ENCODE data around the gene AHRR.

DNA sequence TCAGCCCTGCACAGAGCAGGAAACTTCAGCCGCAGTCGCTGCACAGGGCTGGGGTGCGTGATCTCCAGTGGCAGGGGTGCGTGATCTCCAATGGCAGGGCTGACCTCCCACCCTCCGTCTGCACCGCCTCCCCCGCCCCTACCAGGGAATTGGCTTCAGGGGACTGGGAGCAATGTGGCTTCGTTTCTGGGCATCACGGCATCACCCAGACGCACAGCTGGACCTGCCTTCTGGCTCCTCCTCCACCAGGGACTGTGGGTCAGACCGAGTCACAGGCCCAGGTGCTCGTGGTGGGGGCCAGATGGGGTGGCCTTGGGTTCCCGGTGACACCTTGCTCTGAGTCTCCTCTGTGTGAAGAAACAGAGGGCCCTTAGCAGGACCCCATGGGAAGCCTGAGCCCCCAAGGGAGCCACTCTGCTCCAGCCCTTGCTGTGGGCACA is 51.1 kb downstream of the AHRR start:
- TF ChIP-seq POLR2AphosphoS5 (IDR thresholded peaks at IDR 0.05; ENCODE audit: low read depth, low read length) (no peak), TAF1 (IDR thresholded peaks at IDR 0.05; ENCODE audit: borderline replicate concordance, insufficient read depth, low read length) (no peak), SIN3A (IDR thresholded peaks at IDR 0.05; ENCODE audit: borderline replicate concordance, insufficient read depth, low read length) (no peak), FOXP2 (optimal IDR thresholded peaks at IDR 0.05; ENCODE audit: borderline replicate concordance, extremely low read depth, extremely low read length, insufficient read depth) (no peak)
- TF ChIP-seq, protein P1, sequence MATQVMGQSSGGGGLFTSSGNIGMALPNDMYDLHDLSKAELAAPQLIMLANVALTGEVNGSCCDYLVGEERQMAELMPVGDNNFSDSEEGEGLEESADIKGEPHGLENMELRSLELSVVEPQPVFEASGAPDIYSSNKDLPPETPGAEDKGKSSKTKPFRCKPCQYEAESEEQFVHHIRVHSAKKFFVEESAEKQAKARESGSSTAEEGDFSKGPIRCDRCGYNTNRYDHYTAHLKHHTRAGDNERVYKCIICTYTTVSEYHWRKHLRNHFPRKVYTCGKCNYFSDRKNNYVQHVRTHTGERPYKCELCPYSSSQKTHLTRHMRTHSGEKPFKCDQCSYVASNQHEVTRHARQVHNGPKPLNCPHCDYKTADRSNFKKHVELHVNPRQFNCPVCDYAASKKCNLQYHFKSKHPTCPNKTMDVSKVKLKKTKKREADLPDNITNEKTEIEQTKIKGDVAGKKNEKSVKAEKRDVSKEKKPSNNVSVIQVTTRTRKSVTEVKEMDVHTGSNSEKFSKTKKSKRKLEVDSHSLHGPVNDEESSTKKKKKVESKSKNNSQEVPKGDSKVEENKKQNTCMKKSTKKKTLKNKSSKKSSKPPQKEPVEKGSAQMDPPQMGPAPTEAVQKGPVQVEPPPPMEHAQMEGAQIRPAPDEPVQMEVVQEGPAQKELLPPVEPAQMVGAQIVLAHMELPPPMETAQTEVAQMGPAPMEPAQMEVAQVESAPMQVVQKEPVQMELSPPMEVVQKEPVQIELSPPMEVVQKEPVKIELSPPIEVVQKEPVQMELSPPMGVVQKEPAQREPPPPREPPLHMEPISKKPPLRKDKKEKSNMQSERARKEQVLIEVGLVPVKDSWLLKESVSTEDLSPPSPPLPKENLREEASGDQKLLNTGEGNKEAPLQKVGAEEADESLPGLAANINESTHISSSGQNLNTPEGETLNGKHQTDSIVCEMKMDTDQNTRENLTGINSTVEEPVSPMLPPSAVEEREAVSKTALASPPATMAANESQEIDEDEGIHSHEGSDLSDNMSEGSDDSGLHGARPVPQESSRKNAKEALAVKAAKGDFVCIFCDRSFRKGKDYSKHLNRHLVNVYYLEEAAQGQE (IDR thresholded peaks at IDR 0.05; ENCODE audit: insufficient read depth in 1 of 2, low read depth in 2 of 2, low read length in 2 of 2), result no peak

Data from PFSK-1 (cell line).